NCI-H460 (cell line): ENCODE data around the gene TSPAN5. TPM values are rescaled to one million over a fixed set of nuclear protein-coding genes. Genes with fewer than 3 reads are reported as not detected.

ENCODE experiments used
- DNase-seq: peaks from one replicate; pipeline ENCODE4 v3.0.0-alpha.2; 2016; ENCODE audit warnings: low read depth; ENCODE audit errors: extremely low read depth
- total RNA-seq: library from RNA; depleted of rRNA; stranded (reverse); fragments of >200 nt; shearing (Covaris generic); gene quantifications from 2 replicates; pipeline ENCODE4 v1.2.3, GENCODE V29; 2014

TSPAN5 gene
- total RNA-seq, 1 experiment from 2014 or later = 3.0 TPM

- DNase-seq = no peak
Measured at GRCh38 chr4:98652996-98653395, 5.4 kb downstream of the TSPAN5 start.

- DNase-seq = no peak
Measured at GRCh38 chr4:98648602-98649001, 9.8 kb downstream of the TSPAN5 start.

- no peak for DNase-seq
Measured at GRCh38 chr4:98646422-98646821, 12.0 kb downstream of the TSPAN5 start.

GRCh38 chr4:98645527-98645926 lies 12.9 kb downstream of the TSPAN5 start:
- DNase-seq = no peak

- DNase-seq = no peak
Measured at GRCh38 chr4:98643755-98644154, 14.7 kb downstream of the TSPAN5 start.

- no peak for DNase-seq
Measured at GRCh38 chr4:98642991-98643426, 15.4 kb downstream of the TSPAN5 start.

GRCh38 chr4:98641906-98642668 lies 16.3 kb downstream of the TSPAN5 start:
- DNase-seq = no peak

GRCh38 chr4:98641376-98641775 lies 17.0 kb downstream of the TSPAN5 start:
- DNase-seq = no peak

- no peak for DNase-seq
Measured at GRCh38 chr4:98639523-98639922, 18.9 kb downstream of the TSPAN5 start.

- DNase-seq = no peak
Measured at GRCh38 chr4:98639108-98639507, 19.3 kb downstream of the TSPAN5 start.

GRCh38 chr4:98638661-98639060 lies 19.8 kb downstream of the TSPAN5 start:
- no peak for DNase-seq

GRCh38 chr4:98634061-98634460 lies 24.4 kb downstream of the TSPAN5 start:
- DNase-seq = no peak

GRCh38 chr4:98633159-98633558 lies 25.3 kb downstream of the TSPAN5 start:
- no peak for DNase-seq

GRCh38 chr4:98632258-98632657 lies 26.2 kb downstream of the TSPAN5 start:
- no peak for DNase-seq

GRCh38 chr4:98631506-98631905 lies 26.9 kb downstream of the TSPAN5 start:
- DNase-seq = no peak

- no peak for DNase-seq
Measured at GRCh38 chr4:98630737-98631454, 27.5 kb downstream of the TSPAN5 start.

GRCh38 chr4:98627531-98628257 lies 30.7 kb downstream of the TSPAN5 start:
- DNase-seq = no peak

GRCh38 chr4:98626350-98626749 lies 32.1 kb downstream of the TSPAN5 start:
- no peak for DNase-seq

- DNase-seq = no peak
Measured at GRCh38 chr4:98625920-98626319, 32.5 kb downstream of the TSPAN5 start.

GRCh38 chr4:98625399-98625798 lies 33.0 kb downstream of the TSPAN5 start:
- DNase-seq = no peak

- no peak for DNase-seq
Measured at GRCh38 chr4:98624642-98625041, 33.8 kb downstream of the TSPAN5 start.
